Globus pallidus (tissue), 1 donor: ENCODE results near the gene STK11IP.

Experiments
- DNase-seq: peaks from one replicate; pipeline ENCODE4 v3.0.0-alpha.2; 2015; ENCODE audit warnings: low spot score

The STK11IP gene

DNA sequence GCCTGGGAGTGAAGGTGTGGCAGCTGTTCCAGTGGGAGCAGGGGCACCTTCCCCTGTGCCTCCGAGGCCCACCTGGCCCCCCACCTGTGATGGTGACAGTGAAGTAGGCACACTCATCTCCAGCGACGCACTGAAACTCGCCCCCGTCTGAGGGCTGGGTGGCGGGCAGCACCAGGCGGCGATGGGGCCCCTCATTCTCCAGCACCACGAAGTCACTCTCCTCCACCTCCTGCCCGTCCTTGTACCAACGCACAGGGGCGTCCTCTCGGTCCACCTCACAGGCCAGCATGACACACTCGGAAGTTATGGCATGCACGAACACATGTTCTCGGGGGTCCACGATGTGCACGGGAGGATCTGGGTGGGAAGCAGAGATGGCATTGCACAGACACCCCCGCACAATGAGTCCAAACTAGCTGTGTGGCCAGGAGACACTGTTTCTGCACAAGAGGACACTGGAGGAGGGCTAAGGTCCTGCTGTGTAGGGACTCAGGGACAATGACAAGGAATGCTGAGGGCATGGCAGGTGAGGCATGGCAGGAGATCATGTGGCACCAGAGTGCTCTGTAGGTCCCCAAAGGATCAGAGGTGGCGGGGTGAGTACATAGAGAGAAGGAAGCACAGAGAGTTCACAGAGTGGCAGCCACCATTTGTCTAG, 34.3 kb upstream of the STK11IP start:
- no peak for DNase-seq

DNA sequence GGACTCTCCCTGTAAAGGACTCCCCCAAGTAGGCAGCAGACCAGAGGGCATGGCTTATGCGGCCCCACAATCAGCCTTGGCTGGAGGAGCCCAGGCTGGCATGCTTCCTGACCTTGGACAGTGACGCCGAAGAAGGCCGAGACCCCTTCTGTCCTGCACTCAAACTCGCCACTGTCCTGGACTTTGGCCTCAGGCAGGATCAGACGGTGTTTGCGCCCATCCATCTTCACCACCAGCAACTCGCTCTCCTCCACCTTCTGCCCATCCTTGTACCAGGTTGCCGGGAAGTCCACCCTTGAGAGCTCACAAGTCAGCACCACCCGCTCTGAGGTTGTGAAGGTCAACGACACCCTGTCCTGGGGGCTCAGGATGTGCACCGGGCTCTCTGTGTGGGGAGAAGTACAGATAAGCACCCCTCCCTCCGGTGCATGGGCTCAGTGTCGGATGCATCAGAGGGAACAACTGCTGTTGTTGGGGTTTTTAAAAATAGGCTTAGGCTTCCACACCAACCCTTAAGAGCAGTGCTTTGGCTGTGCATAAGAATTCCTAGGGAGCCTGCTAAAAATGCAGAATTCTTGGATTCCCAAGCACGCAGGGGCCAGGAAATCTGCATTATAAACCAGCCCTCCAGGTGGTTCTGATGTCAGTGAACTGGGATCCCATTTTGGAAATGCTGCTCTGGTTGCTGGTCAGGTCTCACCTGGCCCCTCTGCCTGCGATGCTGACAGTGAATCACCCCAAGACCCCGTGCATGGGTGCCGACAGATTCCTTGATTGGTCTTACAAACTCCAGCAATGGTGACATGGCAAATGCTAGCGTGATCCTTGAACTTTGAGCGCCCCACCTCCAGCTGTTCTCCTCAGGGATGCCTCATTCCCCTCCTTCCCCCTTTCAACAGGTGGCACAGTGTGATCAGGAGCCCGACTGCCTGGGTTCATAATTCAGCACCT, 32.3 kb upstream of the STK11IP start:
- DNase-seq: no peak

DNA sequence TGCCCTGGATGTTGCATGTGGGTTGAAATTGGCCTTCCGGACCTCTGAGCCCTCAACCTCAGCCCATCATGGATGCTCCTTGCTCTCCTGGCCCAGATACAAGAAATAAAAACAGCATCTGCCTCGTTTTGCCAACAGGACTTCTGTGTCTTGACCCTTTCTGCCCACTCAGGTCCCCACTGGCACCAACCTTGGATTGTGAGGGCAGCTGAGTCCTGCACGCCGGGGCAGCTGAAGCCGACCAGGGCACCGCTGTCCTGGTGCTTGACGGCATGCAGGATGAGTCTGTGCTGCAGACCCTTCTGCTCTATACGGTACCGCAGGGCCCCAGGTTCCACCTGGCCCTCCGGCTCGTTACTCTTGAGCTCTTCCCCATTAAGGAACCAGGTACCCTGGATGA, 31.0 kb upstream of the STK11IP start:
- no peak for DNase-seq

DNA sequence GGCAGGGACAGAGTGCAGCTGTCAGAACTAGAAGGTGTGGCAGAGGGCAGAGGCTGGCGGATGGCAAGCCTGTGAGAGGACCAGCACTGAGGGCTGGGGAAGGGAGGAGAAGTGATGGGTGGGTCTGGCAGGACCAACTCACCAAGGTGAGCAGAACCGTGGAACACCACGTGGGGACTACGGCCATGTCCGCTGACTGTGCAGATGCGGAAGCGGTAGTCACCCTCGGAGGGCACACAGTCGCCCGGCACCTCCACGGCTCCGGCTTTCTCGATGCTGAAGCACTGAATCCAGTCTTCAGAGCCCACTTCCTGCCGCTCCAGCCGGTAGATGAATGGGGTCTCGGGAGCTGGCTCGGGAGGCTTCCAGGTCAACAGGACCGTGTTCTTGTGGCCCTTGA, 30.5 kb upstream of the STK11IP start:
- DNase-seq: no peak

DNA sequence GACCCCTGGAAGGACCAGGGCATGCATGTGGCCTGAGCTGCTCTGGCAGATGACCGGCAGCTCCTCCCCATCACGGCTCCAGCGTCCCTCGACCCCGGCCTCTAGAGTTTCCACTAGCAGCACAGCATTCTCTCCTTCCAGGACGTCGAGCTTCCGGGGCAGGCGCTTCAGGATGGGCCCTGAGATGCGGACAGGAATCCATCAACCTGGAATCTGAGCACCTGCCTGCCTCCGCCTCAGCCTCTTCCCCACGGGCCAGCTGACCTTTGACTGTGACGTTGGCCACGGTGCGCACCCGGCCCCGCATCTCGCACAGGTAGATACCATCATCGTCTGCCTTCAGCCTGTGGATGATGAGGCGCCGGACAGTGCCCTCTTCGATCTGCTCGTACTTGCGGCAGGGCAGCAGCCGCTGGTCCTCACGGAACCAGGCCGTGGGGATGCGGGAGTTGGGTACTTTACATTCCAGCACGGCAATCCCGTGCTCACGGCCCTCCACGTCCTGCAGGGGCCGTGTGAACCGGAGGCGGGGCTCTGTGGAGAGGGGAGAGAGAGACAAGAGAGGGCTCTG, 29.8 kb upstream of the STK11IP start:
- DNase-seq: no peak

DNA sequence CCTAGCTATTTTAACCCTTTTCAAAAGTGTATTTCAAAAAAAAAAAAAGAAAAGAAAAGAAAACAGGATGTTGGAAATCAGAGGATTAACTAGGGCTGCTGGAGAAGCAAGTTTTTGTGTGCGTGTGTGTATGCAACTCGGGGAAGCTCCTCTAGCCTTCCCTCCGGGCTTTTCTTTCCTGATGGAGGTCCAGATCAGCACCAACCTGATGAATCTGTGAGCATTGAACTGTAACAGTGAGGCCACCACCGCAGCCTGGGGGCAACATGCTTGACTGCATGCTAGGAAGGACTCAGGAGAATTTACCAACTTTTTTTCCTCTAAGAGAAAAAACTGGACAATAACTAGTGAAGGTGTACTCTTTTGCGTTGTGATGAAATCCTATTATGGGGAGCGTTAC, 28.6 kb upstream of the STK11IP start:
- DNase-seq: no peak

DNA sequence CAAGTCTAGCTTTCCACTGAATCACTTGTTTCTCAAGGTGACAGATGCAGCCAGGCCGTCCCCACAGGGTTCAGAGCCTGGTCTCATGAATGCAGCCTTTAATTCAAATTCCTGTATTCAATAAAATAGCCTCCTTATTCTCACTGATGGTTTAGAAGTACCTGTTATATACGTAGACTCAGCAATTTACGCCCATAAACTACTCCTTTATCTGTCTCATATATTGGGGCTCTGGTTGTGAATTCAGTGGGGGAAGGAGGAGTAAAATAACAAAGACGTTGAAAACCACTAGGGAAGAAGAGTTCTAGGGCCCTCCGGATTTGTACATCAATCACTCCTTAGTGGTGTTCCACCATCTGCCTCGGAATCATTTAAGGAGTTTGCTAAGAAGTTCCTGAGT, 28.0 kb upstream of the STK11IP start:
- DNase-seq: no peak

DNA sequence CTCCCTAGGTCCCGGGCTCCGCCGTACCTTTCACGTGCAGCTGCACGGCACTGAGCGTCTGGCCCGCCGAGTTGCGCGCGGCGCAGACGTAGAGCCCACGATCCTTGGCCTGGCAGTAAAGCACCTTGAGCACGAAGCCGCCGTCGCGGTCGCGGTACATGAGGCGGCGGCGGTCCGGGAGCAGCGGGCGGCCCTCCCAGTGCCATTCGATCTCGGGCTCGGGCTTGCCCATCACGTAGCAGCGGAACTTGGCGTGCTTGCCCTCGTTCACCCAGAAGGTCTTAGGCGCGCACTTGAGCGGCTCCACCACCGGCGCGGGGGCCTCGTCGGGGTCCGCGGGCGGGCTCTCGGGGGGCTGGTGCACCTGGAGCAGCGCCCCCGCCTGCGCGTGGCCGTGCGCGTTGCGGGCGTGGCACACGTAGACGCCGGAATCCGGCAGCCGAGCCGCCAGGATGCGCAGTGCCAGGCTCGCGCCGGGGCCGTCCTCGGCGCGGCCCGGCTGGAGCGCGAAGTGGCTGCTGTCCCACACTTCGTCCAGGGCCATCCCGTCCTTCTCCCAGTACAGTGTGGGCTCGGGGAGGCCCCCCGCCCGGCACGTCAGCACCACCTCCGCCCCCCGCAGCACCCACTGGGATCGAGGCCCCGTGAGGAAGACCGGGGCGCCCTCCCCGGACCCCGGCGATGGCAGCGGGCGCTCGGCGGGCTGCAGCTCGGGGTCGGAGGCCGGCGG, 27.3 kb upstream of the STK11IP start:
- DNase-seq: no peak

DNA sequence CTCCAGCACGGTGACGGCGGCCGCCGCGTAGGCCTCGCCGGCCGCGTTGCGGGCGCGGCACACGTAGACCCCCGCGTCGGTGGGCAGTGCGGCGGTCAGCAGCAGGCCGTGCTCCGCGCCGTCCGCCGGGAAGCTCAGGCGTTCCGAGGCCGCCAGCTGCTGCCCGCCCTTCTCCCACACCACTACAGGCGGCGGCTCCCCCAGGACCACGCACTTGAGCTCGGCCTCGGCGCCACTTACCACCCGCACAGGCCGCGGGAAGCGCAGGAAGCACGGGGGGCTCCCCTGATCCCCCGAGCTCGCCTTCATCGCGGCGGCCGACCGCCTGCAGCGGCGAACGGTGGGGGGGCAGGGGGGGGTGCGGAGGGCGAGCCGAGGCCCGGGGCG, 26.7 kb upstream of the STK11IP start:
- DNase-seq: no peak

DNA sequence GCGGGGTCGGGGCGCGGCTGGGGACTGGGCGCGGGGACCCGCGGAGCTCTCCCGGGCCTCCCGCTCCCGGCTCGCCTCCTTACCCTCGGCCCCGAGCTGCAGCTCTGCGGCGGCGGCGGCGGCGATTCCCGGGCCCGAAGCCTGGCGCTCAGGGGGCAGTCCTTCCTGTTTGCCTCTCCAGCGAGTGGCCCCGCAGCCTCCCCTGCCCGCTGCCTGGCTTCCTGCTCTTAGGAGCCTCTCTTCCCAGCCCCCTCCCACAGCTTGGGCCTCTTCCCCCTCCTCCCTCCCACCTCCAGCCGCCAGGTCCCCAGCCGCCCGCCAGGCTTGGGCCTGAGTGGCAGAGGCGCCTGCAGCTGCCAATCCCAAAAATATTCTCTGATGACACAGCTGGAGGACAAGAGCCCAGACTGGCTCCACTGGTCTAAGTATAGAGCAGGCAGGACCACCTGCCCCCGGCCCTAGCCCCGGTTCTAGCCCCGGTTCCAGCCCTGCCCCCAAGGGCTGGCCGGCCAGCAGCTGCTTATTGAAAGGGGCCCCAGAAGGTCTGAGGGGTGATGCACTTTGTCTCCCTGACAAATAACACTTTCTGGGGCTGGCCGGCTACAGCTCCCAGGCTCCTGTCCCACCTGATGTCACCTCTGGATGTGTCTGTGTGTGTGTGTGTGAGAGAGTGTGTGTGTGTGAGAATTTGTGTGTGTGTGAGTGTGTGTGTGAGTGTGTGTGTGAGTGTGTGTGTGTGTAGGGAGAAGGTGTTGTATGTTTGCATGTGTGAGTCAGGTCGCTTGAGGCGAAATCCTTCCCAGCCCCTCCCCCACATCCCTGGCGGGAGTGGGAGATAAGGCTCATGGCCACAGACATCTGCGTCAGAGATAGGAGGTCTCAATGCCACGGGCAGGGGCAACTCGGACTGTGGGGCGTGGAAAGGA, 26.1 kb upstream of the STK11IP start, which contains the start of gene OBSL1:
TSS of gene OBSL1 (minus strand) at position 229 of the 926 bp plus-strand sequence. CDS start 307 bp downstream, outside the sequence.
- DNase-seq: no peak

DNA sequence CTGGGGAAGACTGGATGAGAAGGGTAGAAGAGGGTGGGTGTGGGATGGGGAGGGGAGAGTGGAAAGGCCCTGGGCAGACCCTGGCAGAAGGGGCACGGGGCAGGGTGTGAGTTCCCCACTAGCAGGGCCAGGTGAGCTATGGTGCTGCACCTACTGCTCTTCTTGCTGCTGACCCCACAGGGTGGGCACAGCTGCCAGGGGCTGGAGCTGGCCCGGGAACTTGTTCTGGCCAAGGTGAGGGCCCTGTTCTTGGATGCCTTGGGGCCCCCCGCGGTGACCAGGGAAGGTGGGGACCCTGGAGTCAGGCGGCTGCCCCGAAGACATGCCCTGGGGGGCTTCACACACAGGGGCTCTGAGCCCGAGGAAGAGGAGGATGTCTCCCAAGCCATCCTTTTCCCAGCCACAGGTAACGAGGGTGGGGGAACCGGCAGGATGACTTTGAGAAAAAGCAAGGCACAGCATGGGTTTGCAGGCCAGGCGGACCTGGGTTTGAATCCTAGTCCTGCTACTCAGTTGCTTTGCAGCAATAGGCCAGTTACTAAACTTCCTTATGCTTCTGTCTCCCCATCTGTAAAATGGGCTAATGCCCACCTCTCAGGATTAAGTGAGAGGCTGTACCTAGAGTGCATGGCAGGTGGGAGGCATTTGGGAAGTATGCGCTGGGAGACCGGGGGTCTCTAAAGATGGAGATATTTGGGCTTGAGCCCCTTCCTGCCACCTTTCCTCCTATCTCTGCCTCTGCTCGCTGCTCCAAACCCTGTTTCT, 25.2 kb upstream of the STK11IP start, which contains the start of gene INHA:
TSS of gene INHA (plus strand) at position 74 of the 765 bp plus-strand sequence. CDS start at position 139, 65 bp downstream.
- DNase-seq: no peak

DNA sequence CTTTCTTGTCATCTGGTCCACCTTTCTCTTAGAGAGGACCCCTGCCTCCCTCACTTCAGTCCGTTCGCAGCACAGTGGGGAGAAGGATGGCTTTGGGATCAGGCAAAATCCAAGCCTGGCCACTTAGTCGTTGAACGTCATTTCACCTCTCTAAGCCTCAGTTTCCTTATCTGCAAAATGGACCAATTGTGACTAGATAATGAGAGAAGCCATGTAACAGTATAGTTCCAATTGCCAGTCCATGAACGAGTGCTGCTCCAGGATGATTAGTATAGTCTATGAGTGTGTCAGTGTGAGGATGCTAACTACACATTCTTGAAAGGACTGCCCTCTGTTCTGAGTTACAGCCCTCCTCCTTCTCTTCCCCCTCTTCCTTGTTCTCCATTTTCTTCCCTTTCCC, 24.5 kb upstream of the STK11IP start:
- no peak for DNase-seq

DNA sequence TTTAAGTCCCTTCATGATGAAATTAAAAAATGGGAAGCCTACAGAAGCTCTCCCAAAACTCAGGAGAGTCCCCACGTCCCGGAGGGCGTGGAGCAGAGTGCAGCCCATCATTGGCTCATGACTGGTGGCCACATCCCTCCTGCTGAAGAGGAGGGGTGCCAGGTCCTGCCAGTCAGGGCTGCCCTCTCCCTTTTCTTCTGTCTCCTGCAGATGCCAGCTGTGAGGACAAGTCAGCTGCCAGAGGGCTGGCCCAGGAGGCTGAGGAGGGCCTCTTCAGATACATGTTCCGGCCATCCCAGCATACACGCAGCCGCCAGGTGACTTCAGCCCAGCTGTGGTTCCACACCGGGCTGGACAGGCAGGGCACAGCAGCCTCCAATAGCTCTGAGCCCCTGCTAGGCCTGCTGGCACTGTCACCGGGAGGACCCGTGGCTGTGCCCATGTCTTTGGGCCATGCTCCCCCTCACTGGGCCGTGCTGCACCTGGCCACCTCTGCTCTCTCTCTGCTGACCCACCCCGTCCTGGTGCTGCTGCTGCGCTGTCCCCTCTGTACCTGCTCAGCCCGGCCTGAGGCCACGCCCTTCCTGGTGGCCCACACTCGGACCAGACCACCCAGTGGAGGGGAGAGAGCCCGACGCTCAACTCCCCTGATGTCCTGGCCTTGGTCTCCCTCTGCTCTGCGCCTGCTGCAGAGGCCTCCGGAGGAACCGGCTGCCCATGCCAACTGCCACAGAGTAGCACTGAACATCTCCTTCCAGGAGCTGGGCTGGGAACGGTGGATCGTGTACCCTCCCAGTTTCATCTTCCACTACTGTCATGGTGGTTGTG, 23.0 kb upstream of the STK11IP start:
- DNase-seq: no peak

DNA sequence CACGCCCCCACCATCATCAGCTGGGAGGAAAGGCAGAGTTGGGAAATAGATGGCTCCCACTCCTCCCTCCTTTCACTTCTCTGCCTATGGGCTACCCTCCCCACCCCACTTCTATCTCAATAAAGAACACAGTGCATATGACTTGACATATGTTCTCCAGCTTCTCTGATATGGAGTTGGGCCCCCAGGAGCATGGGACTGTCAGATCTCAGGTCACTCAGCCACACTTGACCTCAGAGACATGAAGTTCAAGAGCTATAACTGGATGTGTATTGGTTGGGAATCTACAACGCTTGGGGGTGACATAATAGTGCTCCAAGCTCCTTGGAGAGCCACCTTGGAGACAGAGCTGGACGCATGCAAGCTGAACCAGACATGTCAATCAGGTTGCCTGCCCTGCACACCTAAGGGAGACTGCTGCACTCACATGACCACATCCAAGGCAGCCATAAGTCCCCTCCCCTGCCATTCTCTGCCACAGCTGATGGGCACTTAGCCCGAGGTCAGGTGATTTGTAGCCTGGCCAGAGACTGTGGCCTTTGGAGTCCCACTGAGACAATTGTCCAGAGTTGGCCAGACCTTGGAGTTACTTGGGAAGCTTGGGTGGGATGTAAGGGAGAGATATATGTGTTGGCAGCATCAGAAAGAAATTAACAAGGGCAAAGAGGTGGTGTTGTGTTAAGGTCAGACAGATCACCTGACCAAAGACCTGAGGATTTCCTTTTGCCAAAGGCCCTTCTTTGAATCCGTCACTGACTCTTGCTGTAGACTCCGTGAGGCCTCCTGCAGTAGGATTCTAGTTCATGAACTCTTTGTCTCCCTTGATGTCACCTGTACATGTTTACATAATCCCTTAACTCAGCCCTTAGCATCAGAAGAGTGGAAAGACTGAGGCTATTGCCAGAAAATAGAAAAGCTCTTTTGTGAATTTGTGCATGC, 21.8 kb upstream of the STK11IP start:
- no peak for DNase-seq

DNA sequence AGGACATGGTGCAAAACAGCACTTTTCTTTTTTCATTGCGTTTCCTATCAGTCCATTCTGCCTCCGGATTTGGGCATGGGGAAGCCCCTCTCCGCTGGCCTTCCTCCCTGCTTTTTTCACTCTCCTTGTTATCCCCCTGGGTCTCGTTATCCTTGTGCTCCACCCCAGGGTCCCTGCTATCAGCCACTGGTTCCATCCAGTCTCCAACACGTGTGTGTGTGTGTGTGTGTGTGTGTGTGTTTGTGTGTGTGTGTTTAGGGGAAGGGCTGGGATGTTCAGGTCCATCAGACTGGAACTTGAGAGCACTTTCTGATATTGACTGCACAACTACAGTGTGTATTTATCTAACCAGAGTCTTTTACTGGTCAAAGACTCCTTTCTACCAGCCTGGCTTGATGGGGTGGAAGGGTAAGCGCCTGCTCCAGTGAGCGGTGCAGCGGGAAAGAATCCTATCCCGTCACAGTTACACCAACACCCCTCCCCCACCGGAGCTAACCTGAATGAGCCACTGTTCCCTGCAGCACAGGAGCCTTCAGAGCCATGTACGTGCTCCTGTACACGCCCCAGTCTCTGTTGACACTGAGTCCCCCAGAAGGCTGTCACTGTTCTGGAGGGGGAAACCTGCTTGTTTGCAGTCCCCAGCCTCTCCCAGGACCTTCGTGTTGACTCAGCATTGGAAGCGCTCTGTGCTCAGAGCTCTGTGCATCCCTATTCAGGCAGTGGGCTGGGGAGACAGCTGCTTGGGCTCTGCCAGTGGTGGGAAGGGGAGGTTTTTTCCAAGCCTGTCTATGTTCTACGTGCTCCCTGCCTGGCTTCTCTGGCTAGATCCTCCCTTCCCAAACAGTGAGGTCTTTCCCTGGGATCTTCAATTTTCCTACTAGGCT, 20.9 kb upstream of the STK11IP start:
- no peak for DNase-seq

DNA sequence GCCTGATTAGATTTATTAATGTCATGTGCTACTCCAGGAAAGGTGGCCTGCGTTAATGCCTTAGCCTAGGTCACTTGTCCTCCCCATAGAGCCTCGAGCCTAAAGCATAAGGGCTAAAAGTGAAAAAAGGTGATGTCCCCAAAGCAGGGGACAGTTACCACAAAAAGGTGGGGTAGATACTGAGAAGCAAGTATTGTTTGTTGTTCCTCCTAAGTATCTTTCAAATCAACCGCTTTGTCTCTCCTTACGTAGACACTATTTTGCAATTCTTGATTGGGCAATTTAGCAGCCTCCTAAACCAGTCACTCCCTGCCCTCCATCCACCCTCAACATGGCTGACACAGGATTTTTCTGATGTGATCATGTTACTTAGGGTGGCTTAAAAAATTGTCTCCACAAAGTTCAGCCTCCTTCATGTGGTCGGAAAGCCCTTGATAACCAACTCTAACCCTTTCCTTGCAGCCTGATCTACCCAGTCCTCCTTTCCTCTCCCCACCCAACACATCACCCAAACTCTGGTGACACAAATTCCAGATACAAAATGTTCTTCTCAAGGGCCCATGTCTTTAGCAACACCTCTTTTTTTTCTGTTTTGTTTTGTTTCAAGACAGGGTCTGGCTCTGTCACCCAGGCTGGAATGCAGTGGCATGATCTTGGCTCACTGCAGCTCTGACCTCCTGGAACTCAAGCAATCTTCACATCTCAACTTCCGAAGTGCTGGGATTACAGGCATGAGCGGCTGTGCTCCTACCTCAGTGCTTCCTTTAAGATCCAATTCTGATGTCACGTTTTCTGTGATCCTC, 18.6 kb upstream of the STK11IP start:
- no peak for DNase-seq
